GM18873 (cell line): Measurements from ENCODE around the gene AAK1.
"Not testable (repeated sequence)": the region's sequence is repeated elsewhere in the genome, so short reads cannot be mapped to it uniquely, and the experiment has no call there.

Experiments
- ATAC-seq: cut with Tn5 transposase; IDR thresholded peaks from one replicate; pipeline ENCODE4 v1.9.1; 2021; ENCODE audit warnings: mild to moderate bottlenecking, moderate library complexity, moderate number of reproducible peaks; ENCODE audit not compliant: unreplicated experiment, low FRiP score

AAK1 gene

GRCh38 chr2:69643602-69644505, at the start of gene AAK1:
AAK1 (minus strand) TSS chr2:69643739; CDS start chr2:69643040, 699 bp downstream.
- peak; percentile 28 for ATAC-seq

- no peak for ATAC-seq
These were observed 48.9 kb upstream of the AAK1 start for GRCh38 chr2:69692424-69692823.

GRCh38 chr2:69689969-69690368, 46.4 kb upstream of the AAK1 start:
- ATAC-seq = no peak

- ATAC-seq = no peak
These were observed 45.9 kb upstream of the AAK1 start for GRCh38 chr2:69689466-69689865.

- ATAC-seq = no peak
These were observed 44.6 kb upstream of the AAK1 start for GRCh38 chr2:69687971-69688611.

GRCh38 chr2:69686813-69687212, 43.3 kb upstream of the AAK1 start:
- ATAC-seq = no peak

- no peak for ATAC-seq
These were observed 41.9 kb upstream of the AAK1 start for GRCh38 chr2:69685321-69686048.

- ATAC-seq = no peak
These were observed 39.8 kb upstream of the AAK1 start for GRCh38 chr2:69683170-69683971.

- ATAC-seq = no peak
These were observed 39.0 kb upstream of the AAK1 start for GRCh38 chr2:69682525-69682924.

- ATAC-seq = no peak
These were observed 36.6 kb upstream of the AAK1 start for GRCh38 chr2:69680001-69680675.

- ATAC-seq = no peak
These were observed 34.4 kb upstream of the AAK1 start for GRCh38 chr2:69677914-69678313.

- ATAC-seq = no peak
These were observed 32.6 kb upstream of the AAK1 start for GRCh38 chr2:69676146-69676545.

GRCh38 chr2:69674316-69674670, 30.8 kb upstream of the AAK1 start:
- no peak for ATAC-seq

GRCh38 chr2:69673098-69673497, 29.6 kb upstream of the AAK1 start:
- ATAC-seq = not testable (repeated sequence)

- no peak for ATAC-seq
These were observed 26.1 kb upstream of the AAK1 start for GRCh38 chr2:69669666-69670065.

- no peak for ATAC-seq
These were observed 25.1 kb upstream of the AAK1 start for GRCh38 chr2:69668598-69668997.

- no peak for ATAC-seq
These were observed 24.4 kb upstream of the AAK1 start for GRCh38 chr2:69667805-69668382.

GRCh38 chr2:69665152-69665551, 21.6 kb upstream of the AAK1 start:
- no peak for ATAC-seq

- ATAC-seq = no peak
These were observed 20.3 kb upstream of the AAK1 start for GRCh38 chr2:69663860-69664259.
